Activated naive CD8-positive, alpha-beta T cell treated with anti-CD3 and anti-CD28 coated beads for 36 hours (primary cell): ENCODE data around the gene TTC34. TPM values are rescaled to one million over a fixed set of nuclear protein-coding genes. Genes with fewer than 3 reads are reported as not detected.
"Not testable (repeated sequence)": the region's sequence is repeated elsewhere in the genome, so short reads cannot be mapped to it uniquely, and the experiment has no call there.

Source experiments
- DNase-seq: peaks from one replicate; pipeline ENCODE4 v3.0.0; 2021
- H3K27ac Mint-ChIP-seq: one replicate; pipeline ENCODE4 v1.8.0; 2022; ENCODE audit warnings: mild to moderate bottlenecking, moderate library complexity, mixed read lengths
- H3K27me3 Mint-ChIP-seq: one replicate; pipeline ENCODE4 v1.8.0; 2022; ENCODE audit warnings: mild to moderate bottlenecking, mixed read lengths
- H3K36me3 Mint-ChIP-seq: one replicate; pipeline ENCODE4 v1.8.0; 2021; ENCODE audit warnings: mild to moderate bottlenecking, mixed read lengths
- H3K4me1 Mint-ChIP-seq: one replicate; pipeline ENCODE4 v1.8.0; 2021; ENCODE audit warnings: mixed read lengths
- H3K4me3 Mint-ChIP-seq: one replicate; pipeline ENCODE4 v1.8.0; 2022; ENCODE audit warnings: mild to moderate bottlenecking, moderate library complexity, mixed read lengths
- H3K9me3 Mint-ChIP-seq: one replicate; pipeline ENCODE4 v1.8.0; 2022; ENCODE audit warnings: mixed read lengths
- total RNA-seq, 2 experiments: library from RNA; stranded (reverse); gene quantifications; one replicate each; pipeline ENCODE4 v1.2.3, GENCODE V29; 2021

TTC34 gene
- total RNA-seq, 2 experiments from 2014 or later, result 0.48 to 0.58 TPM

GRCh38 chr1:2784854-2785630, 16.5 kb downstream of the TTC34 start:
- Mint-ChIP-seq H3K4me3 (no peak overlapping the region), H3K9me3 (peaks cover 19% of the 10 kb centered on the region), H3K27me3 (peaks cover 39% of the 10 kb centered on the region), H3K36me3 (no peaks in the 10 kb centered on the region), H3K4me1 (peaks cover 2% of the 10 kb centered on the region), H3K27ac (no peak overlapping the region)
- DNase-seq, result no peak

GRCh38 chr1:2783435-2784397, 17.8 kb downstream of the TTC34 start:
- no peaks in the 10 kb centered on the region for H3K4me1 Mint-ChIP-seq
- H3K36me3 Mint-ChIP-seq, result no peaks in the 10 kb centered on the region
- H3K4me3 Mint-ChIP-seq, result no peak overlapping the region
- H3K9me3 Mint-ChIP-seq, result peaks cover 19% of the 10 kb centered on the region
- DNase-seq, result no peak
- no peak overlapping the region for H3K27ac Mint-ChIP-seq
- H3K27me3 Mint-ChIP-seq, result peaks cover 48% of the 10 kb centered on the region

- Mint-ChIP-seq H3K36me3 (no peaks in the 10 kb centered on the region), H3K4me1 (no peaks in the 10 kb centered on the region), H3K27ac (no peak overlapping the region), H3K27me3 (peaks cover 43% of the 10 kb centered on the region), H3K9me3 (peaks cover 19% of the 10 kb centered on the region), H3K4me3 (no peak overlapping the region)
- DNase-seq, result no peak
Measured at GRCh38 chr1:2783069-2783434, 18.4 kb downstream of the TTC34 start.

GRCh38 chr1:2781627-2782026, 19.9 kb downstream of the TTC34 start:
- Mint-ChIP-seq H3K9me3 (peaks cover 19% of the 10 kb centered on the region), H3K4me1 (no peaks in the 10 kb centered on the region), H3K36me3 (no peaks in the 10 kb centered on the region), H3K4me3 (no peak overlapping the region), H3K27me3 (peaks cover 38% of the 10 kb centered on the region), H3K27ac (no peak overlapping the region)
- DNase-seq, result no peak

DNA sequence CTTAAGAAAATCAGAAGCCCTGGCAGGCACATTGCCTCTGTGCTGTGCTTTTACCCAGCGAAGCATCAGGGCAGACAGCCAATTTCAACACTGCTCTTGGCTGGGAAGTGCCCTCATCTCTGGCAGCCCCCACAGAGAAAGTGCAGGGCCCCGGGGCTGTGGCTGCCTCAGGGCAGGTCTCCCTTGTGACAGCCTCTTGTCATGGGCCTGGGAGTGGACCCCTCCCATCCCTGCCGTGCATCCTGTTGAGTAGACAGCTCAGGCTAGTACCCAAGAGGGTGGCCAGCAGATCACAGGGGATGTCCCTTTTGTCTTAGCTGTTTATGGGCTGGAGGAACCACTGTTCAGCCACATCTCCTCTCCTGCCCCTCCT, 23.3 kb downstream of the TTC34 start:
- DNase-seq, result no peak
- Mint-ChIP-seq H3K9me3 (peaks cover 19% of the 10 kb centered on the region), H3K36me3 (no peaks in the 10 kb centered on the region), H3K4me3 (no peak overlapping the region), H3K4me1 (no peaks in the 10 kb centered on the region), H3K27me3 (peaks cover 41% of the 10 kb centered on the region), H3K27ac (no peak overlapping the region)

GRCh38 chr1:2777424-2778219, 23.9 kb downstream of the TTC34 start:
- DNase-seq, result no peak
- peaks cover 18% of the 10 kb centered on the region for H3K9me3 Mint-ChIP-seq
- H3K4me3 Mint-ChIP-seq, result no peak overlapping the region
- no peaks in the 10 kb centered on the region for H3K36me3 Mint-ChIP-seq
- H3K4me1 Mint-ChIP-seq, result no peaks in the 10 kb centered on the region
- H3K27ac Mint-ChIP-seq, result no peak overlapping the region
- H3K27me3 Mint-ChIP-seq, result peaks cover 41% of the 10 kb centered on the region

DNA sequence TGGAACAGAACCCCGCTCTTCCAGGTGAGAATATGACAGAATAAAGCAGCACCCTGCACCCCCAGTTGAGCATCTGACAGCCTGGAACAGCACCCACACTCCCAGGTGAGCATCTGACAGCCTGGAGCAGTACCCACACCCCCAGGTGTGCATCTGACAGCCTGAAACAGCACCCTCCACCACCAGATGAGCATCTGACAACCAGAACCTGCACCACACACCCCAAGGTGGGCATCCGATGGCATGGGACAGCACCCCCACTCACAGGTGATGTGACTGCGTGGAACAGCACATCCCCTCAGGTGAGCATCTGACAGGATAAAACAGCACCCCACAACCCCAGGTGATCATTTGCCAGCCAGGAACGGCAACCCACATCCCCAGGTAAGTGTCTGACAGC, 26.2 kb downstream of the TTC34 start:
- peaks cover 21% of the 10 kb centered on the region for H3K27me3 Mint-ChIP-seq
- not testable (repeated sequence) for H3K4me3 Mint-ChIP-seq, DNase-seq, H3K9me3 Mint-ChIP-seq, H3K36me3 Mint-ChIP-seq, H3K27ac Mint-ChIP-seq, H3K4me1 Mint-ChIP-seq

DNA sequence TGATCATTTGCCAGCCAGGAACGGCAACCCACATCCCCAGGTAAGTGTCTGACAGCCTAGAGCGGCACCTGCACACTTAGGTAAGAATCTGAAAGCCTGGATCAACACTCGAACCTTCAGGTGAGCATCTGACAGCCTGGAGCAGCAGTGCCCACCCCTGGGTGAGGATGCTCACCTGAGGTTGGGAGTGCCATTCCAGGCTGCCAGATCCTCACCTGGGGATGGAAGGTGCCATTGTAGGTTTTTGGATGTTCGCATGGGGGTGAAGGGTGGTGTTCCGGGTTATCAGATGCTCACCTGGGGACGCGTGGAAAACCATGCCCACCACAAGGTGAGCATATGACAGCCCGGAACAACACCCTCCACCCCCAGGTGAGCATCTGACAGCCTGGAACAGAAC, 33.4 kb downstream of the TTC34 start:
- H3K36me3 Mint-ChIP-seq, result not testable (repeated sequence)

GRCh38 chr1:2759433-2759832, 42.1 kb downstream of the TTC34 start:
- not testable (repeated sequence) for H3K4me1 Mint-ChIP-seq, H3K9me3 Mint-ChIP-seq, H3K4me3 Mint-ChIP-seq, H3K27me3 Mint-ChIP-seq, H3K27ac Mint-ChIP-seq, H3K36me3 Mint-ChIP-seq, DNase-seq

More for the DNA sequence above, 33.4 kb downstream of the TTC34 start:
- H3K27me3 Mint-ChIP-seq, H3K4me3 Mint-ChIP-seq, H3K27ac Mint-ChIP-seq, H3K4me1 Mint-ChIP-seq, H3K9me3 Mint-ChIP-seq, DNase-seq: not testable (repeated sequence)

DNA sequence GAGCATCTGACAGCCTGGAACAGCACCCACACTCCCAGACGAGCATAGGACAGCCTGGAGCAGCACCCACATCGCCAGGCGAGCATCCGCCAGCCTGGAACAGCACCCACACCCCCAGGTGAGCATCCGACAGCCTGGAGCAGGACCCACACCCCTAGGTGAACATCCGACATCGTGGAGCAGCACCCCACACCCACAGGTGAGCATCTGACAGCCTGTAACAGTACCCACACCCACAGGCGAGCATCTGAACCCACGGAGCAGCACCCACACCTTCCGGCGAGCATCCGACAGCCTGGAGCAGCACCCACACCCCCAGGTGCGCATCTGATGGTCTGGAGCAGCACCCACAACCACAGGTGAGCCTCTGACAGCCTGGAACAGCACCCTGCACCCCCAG, 44.0 kb downstream of the TTC34 start:
- H3K27ac Mint-ChIP-seq, DNase-seq, H3K9me3 Mint-ChIP-seq, H3K4me3 Mint-ChIP-seq, H3K27me3 Mint-ChIP-seq, H3K36me3 Mint-ChIP-seq, H3K4me1 Mint-ChIP-seq: not testable (repeated sequence)

DNA sequence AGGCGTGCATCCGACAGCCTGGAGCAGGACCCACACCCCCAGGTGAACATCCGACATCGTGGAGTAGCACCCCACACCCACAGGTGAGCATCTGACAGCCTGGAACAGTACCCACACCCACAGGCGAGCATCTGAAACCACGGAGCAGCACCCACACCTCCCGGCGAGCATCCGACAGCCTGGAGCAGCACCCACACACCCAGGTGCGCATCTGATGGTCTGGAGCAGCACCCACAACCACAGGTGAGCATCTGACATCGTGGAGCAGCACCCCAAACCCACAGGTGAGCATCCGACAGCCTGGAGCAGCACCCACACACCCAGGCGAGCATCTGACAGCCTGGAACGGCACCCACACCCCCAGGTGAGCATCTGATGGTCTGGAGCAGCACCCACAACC, 46.1 kb downstream of the TTC34 start:
- not testable (repeated sequence) for H3K27ac Mint-ChIP-seq, H3K4me3 Mint-ChIP-seq, H3K27me3 Mint-ChIP-seq, DNase-seq, H3K9me3 Mint-ChIP-seq, H3K36me3 Mint-ChIP-seq, H3K4me1 Mint-ChIP-seq

- H3K9me3 Mint-ChIP-seq, H3K4me1 Mint-ChIP-seq, H3K4me3 Mint-ChIP-seq, H3K36me3 Mint-ChIP-seq, H3K27ac Mint-ChIP-seq, DNase-seq: not testable (repeated sequence)
- peaks cover 12% of the 10 kb centered on the region for H3K27me3 Mint-ChIP-seq
Measured at GRCh38 chr1:2754597-2754996, 46.9 kb downstream of the TTC34 start.

GRCh38 chr1:2752503-2752902, 49.0 kb downstream of the TTC34 start:
- H3K36me3 Mint-ChIP-seq, H3K4me3 Mint-ChIP-seq, H3K9me3 Mint-ChIP-seq, H3K27ac Mint-ChIP-seq, DNase-seq, H3K4me1 Mint-ChIP-seq: not testable (repeated sequence)
- peaks cover 12% of the 10 kb centered on the region for H3K27me3 Mint-ChIP-seq

DNA sequence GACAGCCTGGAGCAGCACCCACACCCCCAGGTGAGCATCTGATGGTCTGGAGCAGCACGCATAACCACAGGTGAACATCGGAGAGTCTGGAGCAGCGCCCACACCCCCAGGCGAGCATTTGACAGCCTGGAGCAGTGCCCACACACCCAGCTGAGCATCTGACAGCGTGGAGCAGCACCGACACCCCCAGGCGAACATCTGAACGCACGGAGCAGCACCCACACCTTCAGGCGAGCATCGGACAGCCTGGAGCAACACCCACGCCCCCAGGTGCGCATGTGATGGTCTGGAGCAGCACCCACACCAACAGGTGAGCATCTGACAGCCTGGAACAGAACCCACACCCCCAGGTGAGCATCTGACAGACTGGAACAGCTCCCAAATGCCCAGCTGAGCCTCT, 49.6 kb downstream of the TTC34 start:
- H3K36me3 Mint-ChIP-seq, H3K9me3 Mint-ChIP-seq, H3K4me1 Mint-ChIP-seq, H3K27ac Mint-ChIP-seq, H3K4me3 Mint-ChIP-seq, DNase-seq: not testable (repeated sequence)
- H3K27me3 Mint-ChIP-seq, result peaks cover 12% of the 10 kb centered on the region
